ENCODE measurements around the gene BRMS1.
A peak's percentile ranks its signal among the peaks of the same experiment; 100 is the strongest.

BRMS1 gene

DNA sequence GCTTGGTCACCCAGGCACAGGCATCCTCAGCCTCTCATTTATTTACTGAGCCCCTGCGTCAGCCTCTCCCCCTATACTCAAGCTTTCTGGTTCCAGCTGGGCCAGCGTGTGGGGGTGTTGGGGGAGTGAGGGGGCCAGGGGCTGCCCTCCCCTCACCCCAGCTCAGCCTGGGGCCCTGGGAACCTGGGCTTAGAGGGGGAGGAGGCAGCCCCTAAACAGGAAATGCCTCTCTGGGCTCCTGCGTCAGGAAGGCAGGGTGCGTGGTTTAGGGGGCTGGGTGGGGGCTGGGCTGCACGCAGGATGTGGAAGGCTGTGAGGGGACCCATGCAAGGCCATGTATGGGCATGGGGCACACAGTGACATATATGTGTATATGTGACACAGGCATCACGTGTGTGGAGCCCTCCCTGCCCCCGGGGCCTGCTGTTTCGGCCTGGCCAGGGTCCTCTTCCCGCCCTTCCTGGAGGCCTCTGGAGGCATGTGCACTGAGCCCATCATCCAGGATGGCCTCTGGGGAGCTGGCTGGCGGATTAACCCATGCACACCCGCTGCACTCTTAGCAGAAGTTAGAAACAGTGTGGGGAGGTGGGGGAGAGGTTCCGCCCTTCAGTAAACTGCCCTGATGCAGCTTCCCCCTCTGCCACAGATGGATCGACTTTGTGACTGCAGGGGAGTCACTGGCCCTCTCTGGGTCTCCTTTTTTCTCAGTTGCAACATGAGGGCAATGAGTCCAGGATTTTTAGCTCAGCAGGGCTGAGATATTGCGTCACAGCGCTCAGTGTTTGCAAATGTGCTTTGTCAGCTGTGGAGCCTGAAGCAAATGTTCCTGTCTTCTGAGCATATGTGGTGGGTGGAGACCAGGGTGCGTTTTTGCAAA is 26.9 kb downstream of the BRMS1 start:
- no peaks in the 10 kb centered on the region for H3K27me3 ChIP-seq (replicated peaks)
- no peak overlapping the region for H3K4me3 ChIP-seq (ENCODE audit: low read depth, low read length)
- H3K27ac ChIP-seq: peak overlapping the region; percentile 88
- in situ Hi-C loops (cut with HindIII; ENCODE audit: low pct_ligation_motif_present, low sequenced_read_pairs): no loop called here
- peak; percentile 75 for DNase-seq
- no peaks in the 10 kb centered on the region for H3K36me3 ChIP-seq (replicated peaks)
- TF ChIP-seq, protein P1, sequence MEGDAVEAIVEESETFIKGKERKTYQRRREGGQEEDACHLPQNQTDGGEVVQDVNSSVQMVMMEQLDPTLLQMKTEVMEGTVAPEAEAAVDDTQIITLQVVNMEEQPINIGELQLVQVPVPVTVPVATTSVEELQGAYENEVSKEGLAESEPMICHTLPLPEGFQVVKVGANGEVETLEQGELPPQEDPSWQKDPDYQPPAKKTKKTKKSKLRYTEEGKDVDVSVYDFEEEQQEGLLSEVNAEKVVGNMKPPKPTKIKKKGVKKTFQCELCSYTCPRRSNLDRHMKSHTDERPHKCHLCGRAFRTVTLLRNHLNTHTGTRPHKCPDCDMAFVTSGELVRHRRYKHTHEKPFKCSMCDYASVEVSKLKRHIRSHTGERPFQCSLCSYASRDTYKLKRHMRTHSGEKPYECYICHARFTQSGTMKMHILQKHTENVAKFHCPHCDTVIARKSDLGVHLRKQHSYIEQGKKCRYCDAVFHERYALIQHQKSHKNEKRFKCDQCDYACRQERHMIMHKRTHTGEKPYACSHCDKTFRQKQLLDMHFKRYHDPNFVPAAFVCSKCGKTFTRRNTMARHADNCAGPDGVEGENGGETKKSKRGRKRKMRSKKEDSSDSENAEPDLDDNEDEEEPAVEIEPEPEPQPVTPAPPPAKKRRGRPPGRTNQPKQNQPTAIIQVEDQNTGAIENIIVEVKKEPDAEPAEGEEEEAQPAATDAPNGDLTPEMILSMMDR (IDR thresholded peaks at IDR 0.05; ENCODE audit: low read depth, low read length, missing control alignments): no peak

DNA sequence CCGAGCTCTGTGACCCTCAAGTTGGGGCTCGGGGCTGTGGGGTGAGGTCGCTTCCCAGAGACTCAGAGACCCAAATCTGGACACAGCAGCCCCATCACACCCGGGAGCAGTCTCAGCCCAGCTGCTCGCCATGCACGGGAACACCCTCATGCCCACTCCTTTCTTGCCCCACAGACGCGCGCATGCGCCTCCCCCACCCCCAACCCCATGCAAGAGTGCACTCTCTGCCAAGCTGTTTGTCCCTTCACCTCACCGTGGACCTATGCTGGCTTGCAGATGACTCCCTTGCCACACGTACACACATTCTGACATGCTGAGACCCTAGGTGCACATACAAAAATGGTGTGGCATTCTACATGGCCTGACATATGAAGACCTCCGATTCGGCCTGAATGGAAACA is 27.6 kb downstream of the BRMS1 start:
- peak; percentile 36 for DNase-seq

DNA sequence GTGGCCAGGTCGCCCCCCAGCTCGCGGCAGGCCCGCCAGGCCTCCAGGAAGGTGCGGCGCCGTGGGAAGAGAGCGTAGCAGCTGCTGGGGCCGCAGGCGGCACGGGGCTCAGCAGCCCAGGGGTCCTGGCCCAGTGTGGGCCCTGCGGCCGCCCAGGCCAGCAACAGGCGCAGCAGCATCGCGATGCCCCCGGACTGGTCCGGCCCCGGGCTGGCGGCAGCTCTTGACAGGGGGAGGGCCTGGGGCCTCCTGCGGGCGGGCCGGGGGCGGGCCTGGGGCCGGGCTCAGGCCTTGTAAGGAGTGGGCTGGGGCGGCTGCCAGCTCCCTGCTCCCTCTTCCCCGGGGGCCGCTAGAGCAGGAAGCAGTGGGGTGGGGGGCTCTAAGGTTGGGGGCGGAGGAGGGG is 28.1 kb downstream of the BRMS1 start, which contains the start of gene CD248:
Gene CD248, minus strand, starts transcription at position 196 of the 403 bp plus-strand sequence. Its CDS starts 17 bp downstream, at position 179.
- Histone ChIP-seq H3K36me3 (replicated peaks) (no peaks in the 10 kb centered on the region), H3K4me3 (ENCODE audit: low read depth, low read length) (peak within 1 kb of the TSS; percentile 54), H3K27ac (peak within 1 kb of the TSS; percentile 88), H3K27me3 (replicated peaks) (no peaks in the 10 kb centered on the region)
- in situ Hi-C loops (cut with HindIII; ENCODE audit: low pct_ligation_motif_present, low sequenced_read_pairs): no loop called here
- peak; percentile 47 for DNase-seq
- TF ChIP-seq, protein P1 (IDR thresholded peaks at IDR 0.05; ENCODE audit: low read depth, low read length, missing control alignments): no peak

More for the DNA sequence above, 27.6 kb downstream of the BRMS1 start:
- Histone ChIP-seq H3K36me3 (replicated peaks) (no peaks in the 10 kb centered on the region), H3K27me3 (replicated peaks) (no peaks in the 10 kb centered on the region), H3K27ac (peak overlapping the region; percentile 88), H3K4me3 (ENCODE audit: low read depth, low read length) (peak overlapping the region; percentile 12)
- TF ChIP-seq, protein P1 (IDR thresholded peaks at IDR 0.05; ENCODE audit: low read depth, low read length, missing control alignments): no peak
- in situ Hi-C loops (cut with HindIII; ENCODE audit: low pct_ligation_motif_present, low sequenced_read_pairs): no loop called here

DNA sequence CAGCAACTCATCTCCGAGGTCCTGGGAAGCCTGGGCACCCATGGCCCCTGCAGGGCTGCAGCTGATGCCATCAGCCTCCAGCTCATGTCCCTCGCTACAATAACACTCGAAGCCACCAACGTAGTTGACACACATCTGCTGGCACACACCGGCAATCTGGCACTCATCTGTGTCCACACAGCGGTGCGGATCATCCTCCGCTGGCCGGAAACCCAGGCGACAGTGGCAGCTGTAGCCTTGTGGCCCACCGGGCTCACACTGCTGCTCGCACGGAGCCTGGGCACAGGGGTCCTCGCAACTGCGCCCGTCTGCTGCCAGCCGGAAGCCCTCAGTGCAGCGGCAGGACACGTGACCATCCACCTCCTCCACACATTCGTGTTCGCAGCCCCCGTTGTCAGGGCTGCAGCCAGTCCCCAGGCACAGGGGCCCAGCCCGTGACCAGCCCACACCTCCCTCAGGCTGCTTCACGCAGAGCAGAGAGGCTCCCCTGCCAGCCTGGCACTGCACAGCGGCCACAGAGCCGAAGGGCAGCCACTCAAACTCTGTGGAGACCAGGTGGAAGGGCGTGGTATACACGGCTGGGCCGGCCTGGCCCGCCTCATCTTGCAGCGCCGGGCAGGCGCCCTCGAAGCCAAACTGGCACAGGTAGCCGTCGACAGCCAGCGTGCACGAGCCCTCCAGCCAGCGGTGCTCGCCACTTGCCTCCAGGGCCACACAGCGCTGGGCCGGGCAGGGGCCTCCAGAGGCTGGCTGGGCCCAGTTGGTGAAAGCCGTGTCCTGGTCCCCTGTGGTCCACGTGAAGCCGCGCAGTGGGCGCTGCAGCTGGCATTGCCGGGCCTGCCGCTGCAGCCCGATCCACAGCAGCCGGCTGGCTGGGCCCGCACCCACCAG is 28.7 kb downstream of the BRMS1 start:
- no peak for DNase-seq
- peak overlapping the region; percentile 54 for H3K4me3 ChIP-seq (ENCODE audit: low read depth, low read length)
- in situ Hi-C loops (cut with HindIII; ENCODE audit: low pct_ligation_motif_present, low sequenced_read_pairs): no loop called here
- peak overlapping the region; percentile 88 for H3K27ac ChIP-seq
- TF ChIP-seq, protein P1 (IDR thresholded peaks at IDR 0.05; ENCODE audit: low read depth, low read length, missing control alignments): no peak
- H3K27me3 ChIP-seq (replicated peaks): no peaks in the 10 kb centered on the region
- no peaks in the 10 kb centered on the region for H3K36me3 ChIP-seq (replicated peaks)

DNA sequence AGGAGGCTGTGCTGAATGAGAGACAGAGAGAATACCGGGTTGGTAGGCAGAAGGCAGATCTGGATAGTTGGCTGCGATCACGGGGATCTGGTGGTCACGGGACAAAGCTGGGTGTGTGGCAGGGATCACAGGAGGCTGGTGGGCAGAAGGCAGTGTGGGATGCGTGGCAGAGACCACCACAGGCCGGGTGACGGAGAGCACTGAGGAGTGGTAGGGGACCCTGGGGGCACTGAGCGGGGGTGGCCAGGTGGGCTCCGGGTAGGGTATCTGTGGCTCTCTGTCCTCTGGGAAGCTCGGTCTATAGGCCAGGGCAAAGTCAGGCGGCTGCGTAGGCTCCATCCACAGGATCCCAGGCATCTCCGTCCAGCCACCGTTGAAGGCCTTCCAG is 29.4 kb downstream of the BRMS1 start:
- DNase-seq: no peak
- Histone ChIP-seq H3K27me3 (replicated peaks) (no peaks in the 10 kb centered on the region), H3K4me3 (ENCODE audit: low read depth, low read length) (peak overlapping the region; percentile 54), H3K27ac (peak overlapping the region; percentile 88), H3K36me3 (replicated peaks) (no peaks in the 10 kb centered on the region)
- TF ChIP-seq, protein P1 (IDR thresholded peaks at IDR 0.05; ENCODE audit: low read depth, low read length, missing control alignments): no peak
- in situ Hi-C loops (cut with HindIII; ENCODE audit: low pct_ligation_motif_present, low sequenced_read_pairs): no loop called here

Data from brain microvascular endothelial cell (primary cell).